Measurements from ENCODE around the gene IFT22.

- TF ChIP-seq POLR2A (IDR thresholded peaks at IDR 0.05) = no peak
- no peak for TF ChIP-seq CTCF (IDR thresholded peaks at IDR 0.05)
- TF ChIP-seq POLR2AphosphoS5 (IDR thresholded peaks at IDR 0.05; ENCODE audit: insufficient read depth in 1 of 2, low read depth in 1 of 2) = no peak
Observed at GRCh38 chr7:101278461-101279292, 42.9 kb downstream of the IFT22 start.
